ENCODE data around the gene C2orf81.

GRCh38 chr2:74424139-74424992 is 2.9 kb upstream of the C2orf81 start:
- TF ChIP-seq POLR2AphosphoS5 (IDR thresholded peaks at IDR 0.05; ENCODE audit: low read depth): no peak
- no peak for TF ChIP-seq CTCF (IDR thresholded peaks at IDR 0.05; ENCODE audit: insufficient read depth, low read length)
- no peak for TF ChIP-seq REST (IDR thresholded peaks at IDR 0.05; ENCODE audit: insufficient replicate concordance, low read depth)
- TF ChIP-seq SPI1 (IDR thresholded peaks at IDR 0.05; ENCODE audit: borderline replicate concordance, low read depth): no peak
- no peak for TF ChIP-seq GABPA (IDR thresholded peaks at IDR 0.05; ENCODE audit: low read depth)

All from HL-60 (cell line).